IMR-90 (cell line): Measurements from ENCODE around the gene ALCAM. TPM values are rescaled to one million over a fixed set of nuclear protein-coding genes. Genes with fewer than 3 reads are reported as not detected.
A peak's percentile ranks its signal among the peaks of the same experiment; 100 is the strongest.

Experiments
- ATAC-seq: fragments of 200-7000 bp; cut with Tn5 transposase; 2 replicates; pipeline ENCODE4 v1.9.1; 2020; ENCODE audit warnings: low read depth, mild to moderate bottlenecking, moderate library complexity
- BruUV-seq: library from RNA; stranded (reverse); fragments of 400-500 nt; replicated peaks from 2 replicates; lab custom pipeline; 2021; lab: Mats Ljungman, UMichigan
- CTCF ChIA-PET: fragments of 300-600 bp; formaldehyde crosslinking; extraction: SDS; loops from one replicate; lab custom pipeline; 2021; ENCODE audit warnings: antibody characterized with exemption; lab: Yijun Ruan, JAX
- POLR2A ChIA-PET: fragments of 300-600 bp; sonication (Branson Sonifier 250); formaldehyde crosslinking; loops from one replicate; lab custom pipeline; 2022; ENCODE audit warnings: antibody characterized with exemption; ENCODE audit not compliant: unreplicated experiment; lab: Charles Lee
- DNase-seq: peaks from one replicate; pipeline ENCODE4 v3.0.0; 2013
- H2AFZ ChIP-seq: replicated peaks from 2 replicates; pipeline ENCODE3; 2013; ENCODE audit warnings: low read length, mild to moderate bottlenecking; ENCODE audit not compliant: poor library complexity
- H2AK5ac ChIP-seq: 2 replicates; pipeline ENCODE4 v1.6.1; 2013; ENCODE audit warnings: low read depth, low read length, inconsistent platforms
- H2AK9ac ChIP-seq: replicated peaks from 2 replicates; pipeline ENCODE3; 2013; ENCODE audit warnings: mild to moderate bottlenecking, low read depth, low read length, moderate library complexity; ENCODE audit not compliant: poor library complexity
- H2BK120ac ChIP-seq: 2 replicates; pipeline ENCODE4 v1.6.1; 2013; ENCODE audit warnings: low read depth, low read length, inconsistent platforms
- H2BK15ac ChIP-seq: 3 replicates; pipeline ENCODE4 v1.6.1; 2013; ENCODE audit warnings: low read depth, low read length, inconsistent platforms
- H2BK20ac ChIP-seq: 2 replicates; pipeline ENCODE4 v1.6.1; 2013; ENCODE audit warnings: low read depth, mild to moderate bottlenecking, inconsistent platforms, low read length, moderate library complexity
- H2BK5ac ChIP-seq: 2 replicates; pipeline ENCODE4 v1.6.1; 2013; ENCODE audit warnings: mild to moderate bottlenecking, low read depth, low read length, inconsistent platforms; ENCODE audit not compliant: poor library complexity, severe bottlenecking
- H3K14ac ChIP-seq: replicated peaks from 2 replicates; pipeline ENCODE4 v1.6.1; 2013; ENCODE audit warnings: low read depth, low read length, inconsistent platforms
- H3K18ac ChIP-seq: 2 replicates; pipeline ENCODE4 v1.6.1; 2013; ENCODE audit warnings: low read depth, low read length, control low read depth
- H3K23ac ChIP-seq: 2 replicates; pipeline ENCODE4 v1.6.1; 2013; ENCODE audit warnings: low read depth, low read length, inconsistent platforms
- H3K27ac ChIP-seq: 2 replicates; pipeline ENCODE4 v1.5.1; 2013; ENCODE audit warnings: mild to moderate bottlenecking, control low read depth, low read length; ENCODE audit not compliant: insufficient read depth
- H3K27me3 ChIP-seq: 2 replicates; pipeline ENCODE4 v1.6.1; 2013; ENCODE audit warnings: low read length; ENCODE audit not compliant: control insufficient read depth, insufficient read depth
- H3K36me3 ChIP-seq: 2 replicates; pipeline ENCODE4 v1.6.1; 2013; ENCODE audit warnings: low read length, mixed read lengths; ENCODE audit not compliant: control insufficient read depth, insufficient read depth
- H3K4ac ChIP-seq: 2 replicates; pipeline ENCODE4 v1.6.1; 2013; ENCODE audit warnings: low read depth, low read length, inconsistent platforms
- H3K4me1 ChIP-seq: 2 replicates; pipeline ENCODE4 v1.6.1; 2013; ENCODE audit warnings: low read length, mixed read lengths; ENCODE audit not compliant: control insufficient read depth, insufficient read depth
- H3K4me2 ChIP-seq: 2 replicates; pipeline ENCODE4 v1.6.1; 2013; ENCODE audit warnings: low read depth, mild to moderate bottlenecking, control low read depth, low read length, moderate library complexity
- H3K4me3 ChIP-seq: 2 replicates; pipeline ENCODE4 v1.5.1; 2013; ENCODE audit warnings: low read depth, mild to moderate bottlenecking, control low read depth, low read length, moderate library complexity; ENCODE audit not compliant: insufficient read depth
- H3K56ac ChIP-seq: 2 replicates; pipeline ENCODE4 v1.6.1; 2013; ENCODE audit warnings: low read length, inconsistent platforms; ENCODE audit not compliant: insufficient read depth; ENCODE audit errors: extremely low read depth
- H3K79me1 ChIP-seq, 2 experiments: 2 replicates each; pipeline ENCODE4 v1.6.1; 2013; ENCODE audit warnings: low read length in 2 of 2, inconsistent platforms in 1 of 2, low read depth in 1 of 2
- H3K9ac ChIP-seq: 2 replicates; pipeline ENCODE4 v1.6.1; 2013; ENCODE audit warnings: low read depth, low read length, control low read depth
- H3K9me1 ChIP-seq: 2 replicates; pipeline ENCODE4 v1.6.1; 2013; ENCODE audit warnings: low read length, inconsistent platforms; ENCODE audit not compliant: insufficient read depth
- H3K9me3 ChIP-seq: 2 replicates; pipeline ENCODE4 v1.6.1; 2013; ENCODE audit warnings: low read length; ENCODE audit not compliant: control insufficient read depth, insufficient read depth
- H4K20me1 ChIP-seq: 2 replicates; pipeline ENCODE4 v1.6.1; 2013; ENCODE audit warnings: low read length, inconsistent platforms; ENCODE audit not compliant: insufficient read depth
- H4K5ac ChIP-seq: 2 replicates; pipeline ENCODE4 v1.6.1; 2013; ENCODE audit warnings: mild to moderate bottlenecking, low read depth, low read length, control low read depth
- H4K8ac ChIP-seq, 2 experiments: 2 replicates each; pipeline ENCODE4 v1.6.1; 2013; ENCODE audit warnings: low read depth in 2 of 2, low read length in 2 of 2, control low read depth in 1 of 2, inconsistent platforms in 1 of 2
- H4K91ac ChIP-seq: 2 replicates; pipeline ENCODE4 v1.6.1; 2013; ENCODE audit warnings: low read depth, low read length, inconsistent platforms; ENCODE audit not compliant: insufficient read depth
- CEBPB ChIP-seq: IDR thresholded peaks from 2 replicates; pipeline ENCODE4 v1.6.1; 2012; ENCODE audit warnings: low read depth, low read length, improper control_type of control experiment
- CHD1 ChIP-seq: IDR thresholded peaks from 2 replicates; pipeline ENCODE4 v1.6.1; 2012; ENCODE audit warnings: low read depth, low read length, improper control_type of control experiment
- FOS ChIP-seq: fragments of 150-350 bp; IDR thresholded peaks from 2 replicates; pipeline ENCODE4 v1.6.1; 2016; ENCODE audit warnings: low read depth, low read length
- MAZ ChIP-seq: IDR thresholded peaks from 2 replicates; pipeline ENCODE4 v1.6.1; 2012; ENCODE audit warnings: low read depth, mild to moderate bottlenecking, low read length, improper control_type of control experiment, moderate library complexity, borderline replicate concordance
- MXI1 ChIP-seq: IDR thresholded peaks from 2 replicates; pipeline ENCODE4 v1.6.1; 2012; ENCODE audit warnings: low read depth, mild to moderate bottlenecking, low read length, moderate library complexity, borderline replicate concordance
- NFE2L2 ChIP-seq: fragments of 150-350 bp; IDR thresholded peaks from 2 replicates; pipeline ENCODE4 v1.6.1; 2016; ENCODE audit warnings: low read depth, mild to moderate bottlenecking, low read length
- POLR2A ChIP-seq: IDR thresholded peaks from 2 replicates; pipeline ENCODE4 v1.6.1; 2012; ENCODE audit warnings: mild to moderate bottlenecking, low read depth, low read length
- RAD21 ChIP-seq: IDR thresholded peaks from 2 replicates; pipeline ENCODE4 v1.6.1; 2012; ENCODE audit warnings: low read length, improper control_type of control experiment
- RCOR1 ChIP-seq: IDR thresholded peaks from 2 replicates; pipeline ENCODE4 v1.6.1; 2012; ENCODE audit warnings: mild to moderate bottlenecking, low read length, improper control_type of control experiment; ENCODE audit not compliant: insufficient replicate concordance
- RFX5 ChIP-seq: IDR thresholded peaks from 2 replicates; pipeline ENCODE4 v1.8.0; 2012; ENCODE audit warnings: low read depth, mild to moderate bottlenecking, low read length, moderate library complexity
- SMC3 ChIP-seq: fragments of 150-350 bp; IDR thresholded peaks from 2 replicates; pipeline ENCODE4 v1.6.1; 2016; ENCODE audit warnings: low read depth, mild to moderate bottlenecking, antibody characterized with exemption, low read length, moderate library complexity
- WGBS, 2 experiments: methylation state at CpG; one replicate each; pipeline versions ENCODE4 v1.1.5 to v1.1.7; 2013; ENCODE audit warnings: missing lambda C conversion rate in 2 of 2; ENCODE audit not compliant: insufficient read length in 1 of 2; ENCODE audit errors: extremely low coverage in 2 of 2; 5-methylcytosine and 5-hydroxymethylcytosine counted together
- dilution Hi-C: fragments of 300-500 bp; cut with HindIII; formaldehyde crosslinking; loops from one replicate; pipeline ENCODE4 v1.14.3; 2018; ENCODE audit warnings: low sequenced_read_pairs; ENCODE audit not compliant: unreplicated experiment
- in situ Hi-C: fragments of 300-500 bp; cut with MboI; formaldehyde crosslinking; loops from 3 replicates; pipeline ENCODE4 v1.14.3; 2019; ENCODE audit warnings: low sequenced_read_pairs, inconsistent platforms, mixed read lengths
- intact Hi-C: fragments of 100-400 bp; cut with micrococcal nuclease; formaldehyde crosslinking; loops from 2 replicates; pipeline ENCODE4 v1.10.0; 2022
- polyA plus RNA-seq, 3 experiments: library from polyadenylated mRNA; depleted of rRNA; stranded (reverse); fragments of >200 nt; gene quantifications; 2 replicates each; pipeline ENCODE4 v1.2.3, GENCODE V29; 2012; ENCODE audit warnings: low replicate concordance in 1 of 3
- total RNA-seq: library from RNA; depleted of rRNA; stranded (reverse); fragments of >200 nt; gene quantifications from 2 replicates; pipeline ENCODE4 v1.2.3, GENCODE V29; 2012
- TF ChIP-seq, protein P1 (sequence below): fragments of 150-350 bp; IDR thresholded peaks from 2 replicates; pipeline ENCODE4 v1.6.1; 2017; ENCODE audit warnings: mild to moderate bottlenecking, antibody characterized with exemption, low read length, low read depth
- TF ChIP-seq, protein P2 (sequence below): conservative IDR thresholded peaks from 2 replicates; pipeline ENCODE4 v1.5.1; 2012; ENCODE audit warnings: mild to moderate bottlenecking, low read depth, low read length, improper control_type of control experiment
- TF ChIP-seq, protein P3 (sequence below): fragments of 150-350 bp; IDR thresholded peaks from 2 replicates; pipeline ENCODE4 v1.6.1; 2016; ENCODE audit warnings: low read depth, mild to moderate bottlenecking, low read length, moderate library complexity, borderline replicate concordance

ALCAM gene
- total and polyA plus RNA-seq, 2 of the 4 experiments (the other 2 are of a cell fraction): 117 to 423 TPM

GRCh38 chr3:105521770-105522169 is 155.1 kb downstream of the ALCAM start:
- H2AK5ac ChIP-seq: no peak overlapping the region
- H3K27ac ChIP-seq: no peak overlapping the region
- H3K14ac ChIP-seq: no peak overlapping the region
- 0 out of 2 replicates have a peak, but pooled peaks cover 4% of the 10 kb centered on the region for H4K20me1 ChIP-seq
- ChIA-PET CTCF (no interaction called here), POLR2A (no interaction called here)
- TF ChIP-seq, protein P1, sequence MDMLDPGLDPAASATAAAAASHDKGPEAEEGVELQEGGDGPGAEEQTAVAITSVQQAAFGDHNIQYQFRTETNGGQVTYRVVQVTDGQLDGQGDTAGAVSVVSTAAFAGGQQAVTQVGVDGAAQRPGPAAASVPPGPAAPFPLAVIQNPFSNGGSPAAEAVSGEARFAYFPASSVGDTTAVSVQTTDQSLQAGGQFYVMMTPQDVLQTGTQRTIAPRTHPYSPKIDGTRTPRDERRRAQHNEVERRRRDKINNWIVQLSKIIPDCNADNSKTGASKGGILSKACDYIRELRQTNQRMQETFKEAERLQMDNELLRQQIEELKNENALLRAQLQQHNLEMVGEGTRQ: no peak
- TF ChIP-seq POLR2A: no peak
- TF ChIP-seq, protein P2, sequence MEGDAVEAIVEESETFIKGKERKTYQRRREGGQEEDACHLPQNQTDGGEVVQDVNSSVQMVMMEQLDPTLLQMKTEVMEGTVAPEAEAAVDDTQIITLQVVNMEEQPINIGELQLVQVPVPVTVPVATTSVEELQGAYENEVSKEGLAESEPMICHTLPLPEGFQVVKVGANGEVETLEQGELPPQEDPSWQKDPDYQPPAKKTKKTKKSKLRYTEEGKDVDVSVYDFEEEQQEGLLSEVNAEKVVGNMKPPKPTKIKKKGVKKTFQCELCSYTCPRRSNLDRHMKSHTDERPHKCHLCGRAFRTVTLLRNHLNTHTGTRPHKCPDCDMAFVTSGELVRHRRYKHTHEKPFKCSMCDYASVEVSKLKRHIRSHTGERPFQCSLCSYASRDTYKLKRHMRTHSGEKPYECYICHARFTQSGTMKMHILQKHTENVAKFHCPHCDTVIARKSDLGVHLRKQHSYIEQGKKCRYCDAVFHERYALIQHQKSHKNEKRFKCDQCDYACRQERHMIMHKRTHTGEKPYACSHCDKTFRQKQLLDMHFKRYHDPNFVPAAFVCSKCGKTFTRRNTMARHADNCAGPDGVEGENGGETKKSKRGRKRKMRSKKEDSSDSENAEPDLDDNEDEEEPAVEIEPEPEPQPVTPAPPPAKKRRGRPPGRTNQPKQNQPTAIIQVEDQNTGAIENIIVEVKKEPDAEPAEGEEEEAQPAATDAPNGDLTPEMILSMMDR: no peak
- no peak for TF ChIP-seq FOS
- no peak for TF ChIP-seq CEBPB
- TF ChIP-seq CHD1: no peak
- TF ChIP-seq SMC3: no peak
- TF ChIP-seq RCOR1: no peak
- TF ChIP-seq MAZ: no peak
- no peak for TF ChIP-seq MXI1
- TF ChIP-seq, protein P3, sequence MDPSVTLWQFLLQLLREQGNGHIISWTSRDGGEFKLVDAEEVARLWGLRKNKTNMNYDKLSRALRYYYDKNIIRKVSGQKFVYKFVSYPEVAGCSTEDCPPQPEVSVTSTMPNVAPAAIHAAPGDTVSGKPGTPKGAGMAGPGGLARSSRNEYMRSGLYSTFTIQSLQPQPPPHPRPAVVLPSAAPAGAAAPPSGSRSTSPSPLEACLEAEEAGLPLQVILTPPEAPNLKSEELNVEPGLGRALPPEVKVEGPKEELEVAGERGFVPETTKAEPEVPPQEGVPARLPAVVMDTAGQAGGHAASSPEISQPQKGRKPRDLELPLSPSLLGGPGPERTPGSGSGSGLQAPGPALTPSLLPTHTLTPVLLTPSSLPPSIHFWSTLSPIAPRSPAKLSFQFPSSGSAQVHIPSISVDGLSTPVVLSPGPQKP: no peak
- TF ChIP-seq RAD21: no peak
- TF ChIP-seq NFE2L2: no peak
- TF ChIP-seq RFX5: no peak
- H3K4ac ChIP-seq: no peak overlapping the region
- peaks cover 2% of the 10 kb centered on the region; the same call in 1 of the 2 replicates for H3K36me3 ChIP-seq
- in situ Hi-C loops: no loop called here
- no peak overlapping the region for H2BK5ac ChIP-seq
- H4K5ac ChIP-seq: peak overlapping the region; percentile 45; the same call in 1 of the 2 replicates
- H3K9ac ChIP-seq: no peak overlapping the region
- no peak overlapping the region; the same call in 1 of the 2 replicates for H3K18ac ChIP-seq
- no peak overlapping the region for H3K56ac ChIP-seq
- 0 out of 4 replicates have a peak overlapping the region, but pooled peaks of 1 of the 2 experiments have one; percentile 27 for H4K8ac ChIP-seq
- intact Hi-C loops: no loop called here
- H2BK15ac ChIP-seq: no peak overlapping the region
- no peak overlapping the region for H2BK120ac ChIP-seq
- ATAC-seq (no peak), DNase-seq (no peak)
- H2BK20ac ChIP-seq: no peak overlapping the region
- BruUV-seq: no TSS peak
- no peak overlapping the region for H3K4me2 ChIP-seq
- peaks cover 3% of the 10 kb centered on the region for H3K9me1 ChIP-seq
- no peaks in the 10 kb centered on the region for H3K27me3 ChIP-seq
- peaks cover 21 to 46% of the 10 kb centered on the region in 2 experiments for H3K79me1 ChIP-seq
- WGBS, 2 experiments: no CpG with 5 or more reads among the region's 2 CpGs
- H2AFZ ChIP-seq: no peak overlapping the region
- H3K23ac ChIP-seq: no peak overlapping the region
- no peak overlapping the region for H2AK9ac ChIP-seq
- peaks cover 1% of the 10 kb centered on the region; the same call in 1 of the 2 replicates for H3K4me1 ChIP-seq
- H3K9me3 ChIP-seq: no peaks in the 10 kb centered on the region
- H3K4me3 ChIP-seq: no peak overlapping the region
- dilution Hi-C loops: no loop called here
- no peak overlapping the region for H4K91ac ChIP-seq
